Measurements from ENCODE around the gene FRMD8. TPM values are rescaled to one million over a fixed set of nuclear protein-coding genes. Genes with fewer than 3 reads are reported as not detected.

The FRMD8 gene
- polyA plus RNA-seq, 1 donor from 2014 or later = 22.2 TPM

DNA sequence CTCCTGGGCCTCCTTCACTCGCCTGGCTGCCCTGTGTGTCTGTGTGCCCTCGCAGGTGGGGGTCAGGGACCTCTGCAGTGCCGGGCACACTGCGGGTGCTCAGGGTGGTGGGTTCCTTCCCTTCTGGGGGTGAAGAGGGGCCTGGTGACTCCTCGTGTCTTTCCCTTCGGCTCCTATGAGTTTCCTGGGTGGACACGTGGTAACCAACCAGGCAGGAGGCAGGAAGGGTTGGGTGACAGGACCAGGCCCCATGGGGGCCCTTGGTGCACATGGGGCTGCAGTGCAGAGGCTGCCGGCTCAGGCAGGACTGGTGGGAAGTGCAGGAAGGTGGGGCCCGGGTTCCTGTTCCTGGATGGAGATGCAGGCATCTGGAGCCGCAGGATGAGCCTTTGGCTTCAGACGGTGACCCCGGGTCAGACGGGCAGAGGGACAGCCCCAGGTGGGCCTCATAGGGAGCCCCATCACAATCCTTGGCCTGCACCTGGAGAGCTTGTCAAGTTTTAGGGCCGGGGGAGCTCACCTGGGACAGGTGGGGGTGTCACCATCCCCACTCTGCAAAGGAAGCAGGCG is 9.6 kb downstream of the FRMD8 start:
- no peaks in the 10 kb centered on the region for H3K27me3 ChIP-seq (ENCODE audit: insufficient read depth, low read depth, low read length)
- no peak overlapping the region for H3K9ac ChIP-seq (ENCODE audit: low read length)
- H3K4me3 ChIP-seq (ENCODE audit: low read length) = no peak overlapping the region
- no peaks in the 10 kb centered on the region for H3K9me2 ChIP-seq (ENCODE audit: insufficient read depth, low read length)
- no peak overlapping the region for H3K4me2 ChIP-seq (ENCODE audit: low read length)
- no peak overlapping the region for H2AFZ ChIP-seq (ENCODE audit: low read depth, low read length)
- H3F3A ChIP-seq (ENCODE audit: insufficient read depth, low read length, poor library complexity, severe bottlenecking) = no peaks in the 10 kb centered on the region
- TF ChIP-seq, protein P1, sequence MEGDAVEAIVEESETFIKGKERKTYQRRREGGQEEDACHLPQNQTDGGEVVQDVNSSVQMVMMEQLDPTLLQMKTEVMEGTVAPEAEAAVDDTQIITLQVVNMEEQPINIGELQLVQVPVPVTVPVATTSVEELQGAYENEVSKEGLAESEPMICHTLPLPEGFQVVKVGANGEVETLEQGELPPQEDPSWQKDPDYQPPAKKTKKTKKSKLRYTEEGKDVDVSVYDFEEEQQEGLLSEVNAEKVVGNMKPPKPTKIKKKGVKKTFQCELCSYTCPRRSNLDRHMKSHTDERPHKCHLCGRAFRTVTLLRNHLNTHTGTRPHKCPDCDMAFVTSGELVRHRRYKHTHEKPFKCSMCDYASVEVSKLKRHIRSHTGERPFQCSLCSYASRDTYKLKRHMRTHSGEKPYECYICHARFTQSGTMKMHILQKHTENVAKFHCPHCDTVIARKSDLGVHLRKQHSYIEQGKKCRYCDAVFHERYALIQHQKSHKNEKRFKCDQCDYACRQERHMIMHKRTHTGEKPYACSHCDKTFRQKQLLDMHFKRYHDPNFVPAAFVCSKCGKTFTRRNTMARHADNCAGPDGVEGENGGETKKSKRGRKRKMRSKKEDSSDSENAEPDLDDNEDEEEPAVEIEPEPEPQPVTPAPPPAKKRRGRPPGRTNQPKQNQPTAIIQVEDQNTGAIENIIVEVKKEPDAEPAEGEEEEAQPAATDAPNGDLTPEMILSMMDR (IDR thresholded peaks at IDR 0.05; ENCODE audit: poor library complexity, severe bottlenecking) = no peak
- TF ChIP-seq EZH2 (IDR thresholded peaks at IDR 0.05; ENCODE audit: borderline replicate concordance, insufficient read depth, low read length, poor library complexity, severe bottlenecking) = no peak
- TF ChIP-seq EP300 (conservative IDR thresholded peaks at IDR 0.05; ENCODE audit: poor library complexity, severe bottlenecking) = no peak
- TF ChIP-seq MXI1 (conservative IDR thresholded peaks at IDR 0.05; ENCODE audit: poor library complexity, severe bottlenecking) = no peak
- TF ChIP-seq, protein P2, sequence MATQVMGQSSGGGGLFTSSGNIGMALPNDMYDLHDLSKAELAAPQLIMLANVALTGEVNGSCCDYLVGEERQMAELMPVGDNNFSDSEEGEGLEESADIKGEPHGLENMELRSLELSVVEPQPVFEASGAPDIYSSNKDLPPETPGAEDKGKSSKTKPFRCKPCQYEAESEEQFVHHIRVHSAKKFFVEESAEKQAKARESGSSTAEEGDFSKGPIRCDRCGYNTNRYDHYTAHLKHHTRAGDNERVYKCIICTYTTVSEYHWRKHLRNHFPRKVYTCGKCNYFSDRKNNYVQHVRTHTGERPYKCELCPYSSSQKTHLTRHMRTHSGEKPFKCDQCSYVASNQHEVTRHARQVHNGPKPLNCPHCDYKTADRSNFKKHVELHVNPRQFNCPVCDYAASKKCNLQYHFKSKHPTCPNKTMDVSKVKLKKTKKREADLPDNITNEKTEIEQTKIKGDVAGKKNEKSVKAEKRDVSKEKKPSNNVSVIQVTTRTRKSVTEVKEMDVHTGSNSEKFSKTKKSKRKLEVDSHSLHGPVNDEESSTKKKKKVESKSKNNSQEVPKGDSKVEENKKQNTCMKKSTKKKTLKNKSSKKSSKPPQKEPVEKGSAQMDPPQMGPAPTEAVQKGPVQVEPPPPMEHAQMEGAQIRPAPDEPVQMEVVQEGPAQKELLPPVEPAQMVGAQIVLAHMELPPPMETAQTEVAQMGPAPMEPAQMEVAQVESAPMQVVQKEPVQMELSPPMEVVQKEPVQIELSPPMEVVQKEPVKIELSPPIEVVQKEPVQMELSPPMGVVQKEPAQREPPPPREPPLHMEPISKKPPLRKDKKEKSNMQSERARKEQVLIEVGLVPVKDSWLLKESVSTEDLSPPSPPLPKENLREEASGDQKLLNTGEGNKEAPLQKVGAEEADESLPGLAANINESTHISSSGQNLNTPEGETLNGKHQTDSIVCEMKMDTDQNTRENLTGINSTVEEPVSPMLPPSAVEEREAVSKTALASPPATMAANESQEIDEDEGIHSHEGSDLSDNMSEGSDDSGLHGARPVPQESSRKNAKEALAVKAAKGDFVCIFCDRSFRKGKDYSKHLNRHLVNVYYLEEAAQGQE (IDR thresholded peaks at IDR 0.05; ENCODE audit: borderline replicate concordance) = no peak
- no peak for TF ChIP-seq SMC3 (conservative IDR thresholded peaks at IDR 0.05; ENCODE audit: poor library complexity)
- no peaks in the 10 kb centered on the region for H3K79me2 ChIP-seq (replicated peaks; ENCODE audit: insufficient read depth, low read length)
- no peaks in the 10 kb centered on the region for H4K20me1 ChIP-seq (ENCODE audit: insufficient read depth)
- no peak overlapping the region for H3K27ac ChIP-seq (ENCODE audit: low read length)
- no peaks in the 10 kb centered on the region for H3K9me3 ChIP-seq (ENCODE audit: low read length)
- H3K36me3 ChIP-seq (ENCODE audit: insufficient read depth, low read length) = no peaks in the 10 kb centered on the region

DNA sequence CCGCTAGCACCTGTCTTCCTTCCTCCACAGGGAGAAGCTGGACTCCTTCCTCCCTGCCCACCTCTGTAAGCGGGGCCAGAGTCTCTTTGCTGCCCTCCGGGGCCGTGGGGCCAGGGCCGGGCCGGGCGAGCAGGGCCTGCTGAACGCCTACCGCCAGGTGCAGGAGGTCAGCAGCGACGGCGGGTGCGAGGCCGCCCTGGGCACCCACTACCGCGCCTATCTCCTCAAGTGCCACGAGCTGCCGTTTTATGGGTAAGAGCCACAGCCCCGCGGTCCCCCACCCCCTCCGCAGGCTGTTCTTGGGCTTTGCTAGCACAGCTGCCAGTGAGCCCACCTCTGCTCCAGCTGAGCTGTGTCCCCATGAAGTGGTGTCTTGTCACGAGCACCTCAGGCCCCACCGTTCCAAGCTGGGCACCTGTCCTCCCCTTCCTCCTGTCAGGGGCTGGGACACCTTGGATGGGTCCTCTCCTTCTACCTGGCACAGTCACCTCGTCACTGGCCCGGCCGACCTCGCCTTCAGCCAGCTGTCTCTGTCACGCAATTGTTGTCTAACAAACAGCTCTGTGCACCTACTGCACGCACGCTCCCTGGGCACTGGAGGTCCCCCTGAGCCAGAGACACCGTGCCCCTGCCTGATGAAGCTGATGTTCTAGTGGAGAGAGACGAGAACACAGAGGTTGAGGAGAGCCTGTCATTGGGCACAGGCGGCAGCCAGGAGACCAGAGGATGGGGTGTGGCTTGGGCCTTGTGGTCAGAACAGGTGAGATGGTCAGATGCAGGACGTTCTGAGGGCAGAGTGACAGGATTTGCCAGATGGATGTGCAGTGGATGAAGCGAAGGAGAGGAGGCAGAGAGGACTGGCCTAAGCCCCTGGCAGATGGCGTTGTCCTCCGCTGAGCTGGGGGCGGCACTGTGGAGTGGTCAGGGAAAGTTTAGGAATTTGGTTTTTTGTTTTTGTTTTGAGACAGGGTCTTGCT is 10.6 kb downstream of the FRMD8 start:
- H4K20me1 ChIP-seq (ENCODE audit: insufficient read depth) = no peaks in the 10 kb centered on the region
- no peak overlapping the region for H3K4me2 ChIP-seq (ENCODE audit: low read length)
- no peak overlapping the region for H2AFZ ChIP-seq (ENCODE audit: low read depth, low read length)
- H3K36me3 ChIP-seq (ENCODE audit: insufficient read depth, low read length) = no peaks in the 10 kb centered on the region
- H3K27me3 ChIP-seq (ENCODE audit: insufficient read depth, low read depth, low read length) = no peaks in the 10 kb centered on the region
- H3K9me2 ChIP-seq (ENCODE audit: insufficient read depth, low read length) = no peaks in the 10 kb centered on the region
- no peaks in the 10 kb centered on the region for H3F3A ChIP-seq (ENCODE audit: insufficient read depth, low read length, poor library complexity, severe bottlenecking)
- H3K9me3 ChIP-seq (ENCODE audit: low read length) = no peaks in the 10 kb centered on the region
- TF ChIP-seq POLR2AphosphoS5 (IDR thresholded peaks at IDR 0.05) (no peak), MXI1 (conservative IDR thresholded peaks at IDR 0.05; ENCODE audit: poor library complexity, severe bottlenecking) (no peak), SMC3 (conservative IDR thresholded peaks at IDR 0.05; ENCODE audit: poor library complexity) (no peak), RAD21 (conservative IDR thresholded peaks at IDR 0.05) (no peak), TAF1 (IDR thresholded peaks at IDR 0.05; ENCODE audit: low read depth) (no peak), EP300 (conservative IDR thresholded peaks at IDR 0.05; ENCODE audit: poor library complexity, severe bottlenecking) (no peak), EZH2 (IDR thresholded peaks at IDR 0.05; ENCODE audit: borderline replicate concordance, insufficient read depth, low read length, poor library complexity, severe bottlenecking) (no peak)
- TF ChIP-seq, protein P1 (IDR thresholded peaks at IDR 0.05; ENCODE audit: poor library complexity, severe bottlenecking) = no peak
- TF ChIP-seq, protein P2 (IDR thresholded peaks at IDR 0.05; ENCODE audit: borderline replicate concordance) = no peak
- H3K9ac ChIP-seq (ENCODE audit: low read length) = no peak overlapping the region
- no peak overlapping the region for H3K27ac ChIP-seq (ENCODE audit: low read length)
- no peaks in the 10 kb centered on the region for H3K79me2 ChIP-seq (replicated peaks; ENCODE audit: insufficient read depth, low read length)
- H3K4me3 ChIP-seq (ENCODE audit: low read length) = no peak overlapping the region

All from neural cell (in vitro differentiated cells).